ENCODE measurements around the gene CLK3.

DNA sequence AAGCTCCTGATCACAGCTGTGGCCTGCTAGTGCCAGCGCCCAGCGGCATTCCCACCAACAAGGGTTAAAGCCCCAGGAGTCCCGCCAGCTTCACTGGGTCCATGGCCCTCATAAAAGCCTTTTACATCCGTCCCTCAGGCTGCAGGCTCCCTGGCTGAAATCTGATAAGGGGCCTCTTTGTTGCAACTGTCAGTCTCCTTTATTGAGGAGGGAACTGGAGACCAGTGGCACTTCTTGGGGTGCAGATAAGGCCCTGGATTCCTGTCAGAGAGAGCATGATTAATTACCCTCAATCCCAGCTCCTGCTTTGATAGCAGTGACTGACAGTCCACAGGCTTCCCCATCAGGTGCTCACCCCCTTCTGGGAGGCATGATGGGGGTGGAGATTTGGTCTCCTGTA is 30.9 kb upstream of the CLK3 start:
- TF ChIP-seq CTCF (IDR thresholded peaks at IDR 0.05; ENCODE audit: extremely low read depth in 1 of 2, insufficient read depth in 1 of 2, low read depth in 1 of 2, low read length in 2 of 2) (no peak), POLR2AphosphoS5 (IDR thresholded peaks at IDR 0.05; ENCODE audit: insufficient read depth, low read depth, low read length) (no peak), MYC (IDR thresholded peaks at IDR 0.05; ENCODE audit: low read depth, low read length) (no peak), GATA2 (IDR thresholded peaks at IDR 0.05; ENCODE audit: insufficient read depth, insufficient read length, low read depth, low read length) (no peak)
- TF ChIP-seq, protein P1, sequence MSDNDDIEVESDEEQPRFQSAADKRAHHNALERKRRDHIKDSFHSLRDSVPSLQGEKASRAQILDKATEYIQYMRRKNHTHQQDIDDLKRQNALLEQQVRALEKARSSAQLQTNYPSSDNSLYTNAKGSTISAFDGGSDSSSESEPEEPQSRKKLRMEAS (IDR thresholded peaks at IDR 0.05; ENCODE audit: insufficient read depth, insufficient read length), result no peak

Measured in endothelial cell of umbilical vein (primary cell).